Measurements from ENCODE around the gene MTCL1. TPM values are rescaled to one million over a fixed set of nuclear protein-coding genes. Genes with fewer than 3 reads are reported as not detected.

Gene MTCL1
- total and polyA plus RNA-seq, 2 of the 8 experiments (the other 6 are each of a cell fraction or from before 2014, with no cell fraction given) = 16.6 to 60.8 TPM

GRCh38 chr18:8708670-8709069 lies 3.3 kb downstream of the MTCL1 start (continued):
- no peak for TF ChIP-seq CTCF (IDR thresholded peaks at IDR 0.05; ENCODE audit: control extremely low read depth in 1 of 3, insufficient read depth in 1 of 3, low read depth in 1 of 3, low read length in 3 of 3)
- no peak for TF ChIP-seq SP4 (IDR thresholded peaks at IDR 0.05; ENCODE audit: low read length)
- TF ChIP-seq GTF2F1 (IDR thresholded peaks at IDR 0.05; ENCODE audit: borderline replicate concordance, low read depth, low read length) = no peak
- no peak for TF ChIP-seq CHD7 (IDR thresholded peaks at IDR 0.05; ENCODE audit: insufficient replicate concordance, low read length)
- TF ChIP-seq, protein P1, sequence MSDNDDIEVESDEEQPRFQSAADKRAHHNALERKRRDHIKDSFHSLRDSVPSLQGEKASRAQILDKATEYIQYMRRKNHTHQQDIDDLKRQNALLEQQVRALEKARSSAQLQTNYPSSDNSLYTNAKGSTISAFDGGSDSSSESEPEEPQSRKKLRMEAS (IDR thresholded peaks at IDR 0.05) = no peak
- no peak for TF ChIP-seq CEBPB (IDR thresholded peaks at IDR 0.05; ENCODE audit: low read depth, low read length)
- TF ChIP-seq SIRT6 (IDR thresholded peaks at IDR 0.05; ENCODE audit: low read length) = no peak
